Esophagus squamous epithelium (tissue), 5 donors: ENCODE results near the gene CATSPERE. TPM values are rescaled to one million over a fixed set of nuclear protein-coding genes. Genes with fewer than 3 reads are reported as not detected.
"Not testable (repeated sequence)": the region's sequence is repeated elsewhere in the genome, so short reads cannot be mapped to it uniquely, and the experiment has no call there.

ENCODE experiments used
- DNase-seq: peaks from one replicate; lab custom pipeline; 2025; lab: John Stamatoyannopoulos, UW
- H3K27ac ChIP-seq, 4 donors: fragments of 200-600 bp; sonication (generic); one replicate each; pipeline ENCODE4 v1.5.1; 2016 to 2019; ENCODE audit warnings: mild to moderate bottlenecking in 1 of 4
- H3K27me3 ChIP-seq, 4 donors: fragments of 200-600 bp; sonication (generic); 1 replicate in 3 of 4; 2 replicates in 1 of 4; pipeline versions ENCODE4 v1.5.1 to v1.6.0; 2017 to 2021; ENCODE audit warnings: antibody characterized with exemption in 1 of 4
- H3K36me3 ChIP-seq, 3 donors: fragments of 200-600 bp; sonication (generic); one replicate each; pipeline ENCODE4 v1.5.1; 2016 to 2019
- H3K4me1 ChIP-seq, 3 donors: fragments of 200-600 bp; sonication (generic); one replicate each; pipeline ENCODE4 v1.5.1; 2017 to 2019
- H3K4me3 ChIP-seq, 4 donors: fragments of 200-600 bp; sonication (generic); 1 replicate in 3 of 4; 2 replicates in 1 of 4; pipeline ENCODE4 v1.5.1; 2016 to 2019; ENCODE audit warnings: mild to moderate bottlenecking in 2 of 4, moderate library complexity in 1 of 4
- H3K9me3 ChIP-seq, 3 donors: fragments of 200-600 bp; sonication (generic); one replicate each; pipeline ENCODE4 v1.5.1; 2016 to 2019
- CTCF ChIP-seq, 6 experiments: fragments of 450-650 bp in 4 of 6; fragments of 200-600 bp in 2 of 6; sonication (generic) in 2 of 6; IDR thresholded peaks; one replicate each; pipeline ENCODE4 v1.5.1; 2016 to 2019; ENCODE audit warnings: antibody characterized with exemption in 6 of 6, mild to moderate bottlenecking in 4 of 6, moderate library complexity in 4 of 6
- POLR2A ChIP-seq, 4 donors: fragments of 450-650 bp; IDR thresholded peaks; one replicate each; pipeline ENCODE4 v1.6.1; 2017; ENCODE audit warnings: antibody characterized with exemption in 4 of 4, mild to moderate bottlenecking in 4 of 4, moderate library complexity in 3 of 4
- WGBS, 2 donors: methylation state at CpG; one replicate each; pipeline ENCODE4 v1.1.5; 2018; 5-methylcytosine and 5-hydroxymethylcytosine counted together
- intact Hi-C: fragments of 100-400 bp; cut with DNase I; formaldehyde crosslinking; loops from one replicate; pipeline ENCODE4 v1.15.0; 2022
- total RNA-seq, 4 donors: library from RNA; depleted of rRNA; stranded (reverse); fragments of >200 nt; gene quantifications; one replicate each; pipeline ENCODE4 v1.1.0, GENCODE V29; 2016
- donor health status: DM: yes; HTN: yes; CAD: no.

The CATSPERE gene
- total RNA-seq, 4 donors from 2014 or later, result 0.23 to 2.7 (median 0.44) TPM

- peaks cover 0 to 17% (median 0%) of the 10 kb centered on the region in 3 donors for H3K36me3 ChIP-seq
- no peak for DNase-seq
- intact Hi-C loops, result no loop called here
- peaks cover 6 to 61% (median 17%) of the 10 kb centered on the region in 3 donors for H3K4me1 ChIP-seq
- no peaks in the 10 kb centered on the region for H3K27me3 ChIP-seq
- H3K4me3 ChIP-seq, result peak overlapping the region in 1 of 4 donors; percentile 91
- TF ChIP-seq POLR2A (IDR thresholded peaks at IDR 0.05) (no peak), CTCF (IDR thresholded peaks at IDR 0.05) (no peak)
- peak overlapping the region in 1 of 4 donors; percentile 96 for H3K27ac ChIP-seq
- H3K9me3 ChIP-seq, result no peaks in the 10 kb centered on the region
- 81% methylated on average over 1 of the region's 1 CpG for WGBS, 2 donors
These were observed 194.1 kb downstream of the CATSPERE start for GRCh38 chr1:244655186-244655585.

GRCh38 chr1:244657421-244657820 lies 196.3 kb downstream of the CATSPERE start:
- Histone ChIP-seq H3K4me3 (no peak overlapping the region), H3K4me1 (peaks cover 0 to 54% (median 17%) of the 10 kb centered on the region in 3 donors), H3K36me3 (peaks cover 0 to 25% (median 0%) of the 10 kb centered on the region in 3 donors), H3K27ac (no peak overlapping the region), H3K9me3 (no peaks in the 10 kb centered on the region), H3K27me3 (no peaks in the 10 kb centered on the region)
- DNase-seq, result no peak
- WGBS, 2 donors, result 77 to 78% methylated on average over 3 of the region's 3 CpGs
- TF ChIP-seq POLR2A (IDR thresholded peaks at IDR 0.05), result no peak
- TF ChIP-seq CTCF (IDR thresholded peaks at IDR 0.05), result no peak
- intact Hi-C loops, result no loop called here

GRCh38 chr1:244659694-244660093 lies 198.6 kb downstream of the CATSPERE start:
- no peak overlapping the region for H3K27ac ChIP-seq
- intact Hi-C loops, result no loop called here
- WGBS, 2 donors, result 68 to 79% methylated on average over 3 of the region's 3 CpGs
- TF ChIP-seq CTCF (IDR thresholded peaks at IDR 0.05) (no peak), POLR2A (IDR thresholded peaks at IDR 0.05) (no peak)
- DNase-seq, result no peak
- H3K36me3 ChIP-seq, result peaks cover 0 to 25% (median 0%) of the 10 kb centered on the region in 3 donors
- peaks cover 0 to 41% (median 10%) of the 10 kb centered on the region in 3 donors for H3K4me1 ChIP-seq
- H3K9me3 ChIP-seq, result no peaks in the 10 kb centered on the region
- no peaks in the 10 kb centered on the region for H3K27me3 ChIP-seq
- H3K4me3 ChIP-seq, result no peak overlapping the region

GRCh38 chr1:244660595-244660994 lies 199.5 kb downstream of the CATSPERE start:
- Histone ChIP-seq H3K36me3 (peaks cover 0 to 25% (median 0%) of the 10 kb centered on the region in 3 donors), H3K9me3 (no peaks in the 10 kb centered on the region), H3K27me3 (no peaks in the 10 kb centered on the region), H3K27ac (no peak overlapping the region), H3K4me3 (no peak overlapping the region), H3K4me1 (peaks cover 0 to 37% (median 4%) of the 10 kb centered on the region in 3 donors)
- TF ChIP-seq CTCF (IDR thresholded peaks at IDR 0.05), result no peak
- no peak for TF ChIP-seq POLR2A (IDR thresholded peaks at IDR 0.05)
- intact Hi-C loops, result no loop called here
- WGBS, 2 donors, result 92 to 96% methylated on average over 3 of the region's 3 CpGs
- no peak for DNase-seq

- H3K9me3 ChIP-seq, DNase-seq, H3K27ac ChIP-seq, intact Hi-C loops, H3K4me3 ChIP-seq, H3K27me3 ChIP-seq: not testable (repeated sequence)
- H3K36me3 ChIP-seq, result peaks cover 0 to 25% (median 0%) of the 10 kb centered on the region in 3 donors
- H3K4me1 ChIP-seq, result peaks cover 0 to 29% (median 3%) of the 10 kb centered on the region in 3 donors
- 86 to 100% methylated on average over 1 to 2 of the region's 4 CpGs for WGBS, 2 donors
These were observed 200.7 kb downstream of the CATSPERE start for GRCh38 chr1:244661569-244662312.
